ENCODE results near the gene ATF5. TPM values are rescaled to one million over a fixed set of nuclear protein-coding genes. Genes with fewer than 3 reads are reported as not detected.
A peak's percentile ranks its signal among the peaks of the same experiment; 100 is the strongest.

ATF5 gene
- total and polyA plus RNA-seq, 4 donors, result 11.6 to 43.3 (median 18.9) TPM

DNA sequence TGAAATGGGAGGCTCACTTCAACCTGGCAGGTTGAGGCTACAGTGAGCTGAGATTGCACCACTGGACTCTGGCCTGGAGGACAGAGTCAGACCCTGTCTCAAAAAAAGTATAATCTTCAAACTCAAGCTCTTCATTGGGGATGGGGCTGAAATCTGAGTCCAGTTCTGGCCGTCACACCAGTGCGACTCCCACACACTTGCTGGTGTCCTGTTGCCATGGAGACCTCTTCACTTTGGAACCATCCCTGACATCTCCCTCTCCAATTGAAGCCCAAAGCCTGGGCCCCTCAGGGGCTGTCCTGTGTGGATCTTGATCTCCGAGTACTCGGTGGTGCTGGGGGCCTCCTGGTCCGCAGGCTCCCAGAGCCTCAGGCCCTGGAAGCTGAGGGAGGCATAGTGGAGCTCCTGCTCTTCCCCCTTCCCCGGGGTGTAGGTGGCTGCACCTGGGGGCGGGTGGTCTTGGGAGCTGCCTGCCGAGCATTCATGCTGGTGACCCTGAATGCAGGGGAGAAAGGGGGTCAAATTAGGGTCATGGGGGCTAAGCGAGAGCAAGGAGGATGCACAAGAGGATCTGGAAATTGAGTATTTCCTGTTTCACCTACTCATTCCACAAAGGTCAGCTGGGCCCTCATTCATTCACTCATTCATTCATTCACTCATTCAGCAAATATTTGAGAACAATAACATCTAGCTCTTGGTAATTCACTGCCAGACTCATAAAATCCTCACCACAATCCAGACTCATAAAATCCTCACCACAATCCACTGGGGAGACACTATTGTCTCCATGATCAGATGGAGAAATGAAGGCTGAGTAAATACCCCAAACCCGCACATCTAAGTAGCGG lies 21.0 kb downstream of the ATF5 start:
- Histone ChIP-seq H3K4me1 (ENCODE audit: control insufficient read depth in 1 of 2, insufficient read depth in 2 of 2, low read length in 2 of 2) (peaks cover 2 to 4% of the 10 kb centered on the region in 2 donors), H3K4me3 (ENCODE audit: low read length in 2 of 2) (no peak overlapping the region), H3K36me3 (ENCODE audit: control insufficient read depth in 1 of 2, insufficient read depth in 2 of 2, low read length in 1 of 2) (no peaks in the 10 kb centered on the region), H3K9me3 (ENCODE audit: control insufficient read depth, low read length) (no peaks in the 10 kb centered on the region), H3K27ac (ENCODE audit: low read depth in 1 of 2, low read length in 2 of 2) (no peak overlapping the region), H3K27me3 (ENCODE audit: control insufficient read depth in 1 of 2, insufficient read depth in 2 of 2, low read length in 1 of 2) (no peaks in the 10 kb centered on the region)
- DNase-seq, result peak; percentile 24 to 33
- no peak for ATAC-seq (ENCODE audit: low FRiP score)
- intact Hi-C loops (cut with DNase I), result loop anchor here in 1 of 2 donors (10.0 kb wide), 1 partner anchor 185 kb away; no protein-coding TSS in a partner anchor
- 70 to 75% methylated on average over 11 of the region's 11 CpGs for WGBS, 2 donors

GRCh38 chr19:49950590-49950948 lies 21.6 kb downstream of the ATF5 start:
- H3K36me3 ChIP-seq (ENCODE audit: control insufficient read depth in 1 of 2, insufficient read depth in 2 of 2, low read length in 1 of 2), result no peaks in the 10 kb centered on the region
- H3K4me1 ChIP-seq (ENCODE audit: control insufficient read depth in 1 of 2, insufficient read depth in 2 of 2, low read length in 2 of 2), result peaks cover 2 to 4% of the 10 kb centered on the region in 2 donors
- H3K9me3 ChIP-seq (ENCODE audit: control insufficient read depth, low read length), result no peaks in the 10 kb centered on the region
- intact Hi-C loops (cut with DNase I), result loop anchor here in 1 of 2 donors (10.0 kb wide), 1 partner anchor 184 kb away; no protein-coding TSS in a partner anchor
- H3K27ac ChIP-seq (ENCODE audit: low read depth in 1 of 2, low read length in 2 of 2), result no peak overlapping the region
- H3K4me3 ChIP-seq (ENCODE audit: low read length in 2 of 2), result no peak overlapping the region
- ATAC-seq (ENCODE audit: low FRiP score), result no peak
- peak; percentile 10 to 26 for DNase-seq
- no peaks in the 10 kb centered on the region for H3K27me3 ChIP-seq (ENCODE audit: control insufficient read depth in 1 of 2, insufficient read depth in 2 of 2, low read length in 1 of 2)
- 90 to 96% methylated on average over 5 of the region's 5 CpGs for WGBS, 2 donors

GRCh38 chr19:49950956-49951526 lies 22.0 kb downstream of the ATF5 start:
- Histone ChIP-seq H3K27ac (ENCODE audit: low read depth in 1 of 2, low read length in 2 of 2) (no peak overlapping the region), H3K4me3 (ENCODE audit: low read length in 2 of 2) (no peak overlapping the region), H3K9me3 (ENCODE audit: control insufficient read depth, low read length) (no peaks in the 10 kb centered on the region), H3K36me3 (ENCODE audit: control insufficient read depth in 1 of 2, insufficient read depth in 2 of 2, low read length in 1 of 2) (no peaks in the 10 kb centered on the region), H3K27me3 (ENCODE audit: control insufficient read depth in 1 of 2, insufficient read depth in 2 of 2, low read length in 1 of 2) (no peaks in the 10 kb centered on the region), H3K4me1 (ENCODE audit: control insufficient read depth in 1 of 2, insufficient read depth in 2 of 2, low read length in 2 of 2) (peaks cover 2 to 4% of the 10 kb centered on the region in 2 donors)
- DNase-seq (peak; percentile 16 to 25), ATAC-seq (ENCODE audit: low FRiP score) (no peak)
- intact Hi-C loops (cut with DNase I), result loop anchor here in 1 of 2 donors (10.0 kb wide), 1 partner anchor 184 kb away; no protein-coding TSS in a partner anchor
- WGBS, 2 donors, result 88 to 90% methylated on average over 13 of the region's 13 CpGs

DNA sequence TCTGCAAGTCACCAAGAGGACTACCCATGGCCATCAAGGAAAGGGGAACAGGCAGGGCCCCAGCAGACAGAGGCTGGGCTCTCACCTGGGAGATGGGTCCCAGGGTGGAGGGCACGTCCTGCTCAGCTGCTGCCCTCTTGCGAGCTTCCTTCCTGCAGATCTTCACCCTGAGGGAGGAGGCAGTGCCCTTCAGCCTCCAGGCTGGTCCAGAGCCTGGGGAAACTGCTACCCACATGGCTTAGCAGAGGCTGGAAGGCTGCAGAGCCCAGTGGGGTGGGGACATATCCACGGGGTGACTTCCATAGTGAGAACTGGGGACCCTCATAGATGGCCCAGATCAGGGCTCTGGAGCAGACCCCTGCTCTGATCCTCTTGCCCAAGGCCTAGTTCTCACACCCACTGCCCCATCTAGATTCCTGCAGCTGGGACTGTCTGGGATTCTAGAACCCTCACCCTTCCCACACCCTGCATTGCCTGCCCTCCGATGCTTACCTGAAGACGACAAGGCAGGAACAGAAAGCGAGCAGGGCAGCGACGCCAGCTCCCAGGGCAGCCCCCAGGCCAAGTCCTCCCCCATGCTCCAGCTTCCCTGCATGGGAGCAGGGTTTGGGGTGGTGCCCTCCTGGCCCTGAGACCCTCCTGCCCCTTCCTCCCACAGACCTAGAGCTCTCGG lies 22.9 kb downstream of the ATF5 start:
- Histone ChIP-seq H3K9me3 (ENCODE audit: control insufficient read depth, low read length) (no peaks in the 10 kb centered on the region), H3K36me3 (ENCODE audit: control insufficient read depth in 1 of 2, insufficient read depth in 2 of 2, low read length in 1 of 2) (no peaks in the 10 kb centered on the region), H3K27ac (ENCODE audit: low read depth in 1 of 2, low read length in 2 of 2) (no peak overlapping the region), H3K4me1 (ENCODE audit: control insufficient read depth in 1 of 2, insufficient read depth in 2 of 2, low read length in 2 of 2) (peaks cover 2 to 4% of the 10 kb centered on the region in 2 donors), H3K27me3 (ENCODE audit: control insufficient read depth in 1 of 2, insufficient read depth in 2 of 2, low read length in 1 of 2) (no peaks in the 10 kb centered on the region), H3K4me3 (ENCODE audit: low read length in 2 of 2) (no peak overlapping the region)
- no peak for ATAC-seq (ENCODE audit: low FRiP score)
- intact Hi-C loops (cut with DNase I), result loop anchor here in 1 of 2 donors (10.0 kb wide), 1 partner anchor 183 kb away; no protein-coding TSS in a partner anchor
- 65 to 77% methylated on average over 9 of the region's 9 CpGs for WGBS, 2 donors
- DNase-seq, result peak; percentile 32 to 51

- no peak overlapping the region for H3K27ac ChIP-seq (ENCODE audit: low read depth in 1 of 2, low read length in 2 of 2)
- DNase-seq, result no peak
- peaks cover 2 to 4% of the 10 kb centered on the region in 2 donors for H3K4me1 ChIP-seq (ENCODE audit: control insufficient read depth in 1 of 2, insufficient read depth in 2 of 2, low read length in 2 of 2)
- no peak overlapping the region for H3K4me3 ChIP-seq (ENCODE audit: low read length in 2 of 2)
- H3K27me3 ChIP-seq (ENCODE audit: control insufficient read depth in 1 of 2, insufficient read depth in 2 of 2, low read length in 1 of 2), result no peaks in the 10 kb centered on the region
- ATAC-seq (ENCODE audit: low FRiP score), result no peak
- intact Hi-C loops (cut with DNase I), result loop anchor here in 1 of 2 donors (10.0 kb wide), 1 partner anchor 182 kb away; no protein-coding TSS in a partner anchor
- no peaks in the 10 kb centered on the region for H3K9me3 ChIP-seq (ENCODE audit: control insufficient read depth, low read length)
- no peaks in the 10 kb centered on the region for H3K36me3 ChIP-seq (ENCODE audit: control insufficient read depth in 1 of 2, insufficient read depth in 2 of 2, low read length in 1 of 2)
Observed at GRCh38 chr19:49952479-49952836, 23.5 kb downstream of the ATF5 start.

DNA sequence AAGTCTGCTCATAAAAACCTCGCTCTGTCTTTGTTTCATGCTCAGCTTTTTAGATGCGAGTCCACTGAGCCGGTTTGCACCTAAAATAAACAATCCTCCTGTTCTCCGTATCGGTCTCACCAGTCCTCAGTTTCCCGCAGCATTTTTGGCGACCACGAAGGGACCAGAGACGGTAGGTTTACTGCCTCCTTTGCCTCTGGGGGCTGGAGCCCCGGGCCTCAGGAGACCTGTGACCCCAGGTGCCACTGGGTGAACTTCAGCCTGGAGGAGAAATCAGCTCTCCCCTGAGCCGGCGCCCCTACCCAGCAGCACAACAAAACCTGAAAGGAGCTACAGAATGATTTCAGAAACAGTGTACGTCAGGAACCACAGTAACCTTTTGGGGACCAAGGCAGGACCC lies 23.9 kb downstream of the ATF5 start:
- ATAC-seq (ENCODE audit: low FRiP score), result no peak
- Histone ChIP-seq H3K4me3 (ENCODE audit: low read length in 2 of 2) (no peak overlapping the region), H3K27me3 (ENCODE audit: control insufficient read depth in 1 of 2, insufficient read depth in 2 of 2, low read length in 1 of 2) (no peaks in the 10 kb centered on the region), H3K9me3 (ENCODE audit: control insufficient read depth, low read length) (no peaks in the 10 kb centered on the region), H3K4me1 (ENCODE audit: control insufficient read depth in 1 of 2, insufficient read depth in 2 of 2, low read length in 2 of 2) (peaks cover 2 to 4% of the 10 kb centered on the region in 2 donors), H3K36me3 (ENCODE audit: control insufficient read depth in 1 of 2, insufficient read depth in 2 of 2, low read length in 1 of 2) (no peaks in the 10 kb centered on the region), H3K27ac (ENCODE audit: low read depth in 1 of 2, low read length in 2 of 2) (no peak overlapping the region)
- 39 to 40% methylated on average over 13 of the region's 13 CpGs for WGBS, 2 donors
- intact Hi-C loops (cut with DNase I), result loop anchor here in 1 of 2 donors (10.0 kb wide), 1 partner anchor 182 kb away; no protein-coding TSS in a partner anchor
- DNase-seq, result peak; percentile 31 to 51

DNA sequence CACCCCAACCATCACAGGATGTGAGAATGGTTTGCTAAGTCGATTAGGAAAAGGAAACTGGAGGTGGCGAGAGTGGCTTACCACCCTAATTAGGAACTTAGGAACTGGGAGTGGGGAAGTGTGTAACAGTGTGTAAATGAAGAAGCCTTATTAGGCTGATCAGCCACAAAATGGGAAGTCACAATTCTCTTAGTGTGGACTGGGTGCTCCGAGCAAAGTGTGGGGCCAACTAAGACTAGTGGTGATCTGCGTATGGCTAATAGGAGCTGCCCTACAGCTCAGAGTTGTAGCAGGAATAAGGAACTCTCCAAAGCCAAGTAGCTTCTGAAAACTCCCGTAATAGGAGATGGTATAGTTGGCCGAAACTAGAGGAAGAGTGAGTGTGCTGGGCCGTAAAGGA lies 24.4 kb downstream of the ATF5 start:
- Histone ChIP-seq H3K36me3 (ENCODE audit: control insufficient read depth in 1 of 2, insufficient read depth in 2 of 2, low read length in 1 of 2) (no peaks in the 10 kb centered on the region), H3K9me3 (ENCODE audit: control insufficient read depth, low read length) (no peaks in the 10 kb centered on the region), H3K4me3 (ENCODE audit: low read length in 2 of 2) (no peak overlapping the region), H3K27me3 (ENCODE audit: control insufficient read depth in 1 of 2, insufficient read depth in 2 of 2, low read length in 1 of 2) (no peaks in the 10 kb centered on the region), H3K27ac (ENCODE audit: low read depth in 1 of 2, low read length in 2 of 2) (no peak overlapping the region), H3K4me1 (ENCODE audit: control insufficient read depth in 1 of 2, insufficient read depth in 2 of 2, low read length in 2 of 2) (peaks cover 2 to 4% of the 10 kb centered on the region in 2 donors)
- WGBS, 2 donors, result 65 to 68% methylated on average over 7 of the region's 7 CpGs
- DNase-seq (peak; percentile 2 to 8), ATAC-seq (ENCODE audit: low FRiP score) (no peak)
- intact Hi-C loops (cut with DNase I), result loop anchor here in 1 of 2 donors (10.0 kb wide), 1 partner anchor 181 kb away; no protein-coding TSS in a partner anchor

DNA sequence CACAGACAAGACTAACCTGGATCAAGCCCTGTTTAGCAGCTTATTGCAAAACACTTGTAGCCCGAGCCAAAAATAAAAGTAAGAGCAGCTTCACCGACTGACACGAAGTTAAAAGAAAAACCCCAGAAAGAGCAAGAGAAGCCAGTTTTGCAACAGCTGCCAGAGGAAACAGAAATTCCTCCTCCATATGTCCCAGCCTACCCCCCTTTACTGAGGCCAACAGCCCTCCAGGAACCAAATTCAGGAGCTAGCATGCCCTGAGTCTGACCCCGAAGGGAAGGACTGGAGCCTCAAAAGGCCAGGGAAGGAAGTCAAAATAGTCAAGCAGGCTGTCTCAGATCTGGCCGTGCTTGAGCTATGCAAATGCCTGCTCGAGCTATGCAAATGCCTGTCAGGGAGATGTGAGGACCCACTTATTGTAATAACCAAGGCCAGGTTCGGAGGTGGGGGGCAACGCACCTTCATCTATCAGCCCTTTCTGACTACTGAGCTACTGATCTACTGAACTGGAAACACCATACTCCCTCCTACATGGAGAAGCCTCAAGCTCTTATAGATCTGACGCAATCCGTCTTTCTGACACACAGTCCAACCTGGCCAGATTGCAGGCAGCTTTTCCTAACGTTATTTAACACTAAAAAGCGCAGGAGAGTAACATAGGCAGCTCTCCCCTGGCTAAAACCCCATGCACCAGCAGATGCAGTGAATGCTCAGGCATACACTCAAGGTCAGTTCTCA lies 25.3 kb downstream of the ATF5 start:
- WGBS, 2 donors, result 22 to 23% methylated on average over 12 of the region's 12 CpGs
- intact Hi-C loops (cut with DNase I), result loop anchor here in 1 of 2 donors (10.0 kb wide), 1 partner anchor 181 kb away; no protein-coding TSS in a partner anchor
- H3K9me3 ChIP-seq (ENCODE audit: control insufficient read depth, low read length), result no peaks in the 10 kb centered on the region
- ATAC-seq (ENCODE audit: low FRiP score) (no peak), DNase-seq (peak; percentile 42 to 49)
- H3K27me3 ChIP-seq (ENCODE audit: control insufficient read depth in 1 of 2, insufficient read depth in 2 of 2, low read length in 1 of 2), result no peaks in the 10 kb centered on the region
- no peak overlapping the region for H3K27ac ChIP-seq (ENCODE audit: low read depth in 1 of 2, low read length in 2 of 2)
- H3K36me3 ChIP-seq (ENCODE audit: control insufficient read depth in 1 of 2, insufficient read depth in 2 of 2, low read length in 1 of 2), result no peaks in the 10 kb centered on the region
- H3K4me3 ChIP-seq (ENCODE audit: low read length in 2 of 2), result no peak overlapping the region
- peaks cover 2 to 4% of the 10 kb centered on the region in 2 donors for H3K4me1 ChIP-seq (ENCODE audit: control insufficient read depth in 1 of 2, insufficient read depth in 2 of 2, low read length in 2 of 2)

All from aorta (tissue), 5 donors.